Sigmoid colon (tissue), 4 donors: ENCODE data around the gene FBXO44.

Source experiments
- CTCF ChIP-seq, 4 experiments: fragments of 450-650 bp in 3 of 4; fragments of 200-600 bp in 1 of 4; IDR thresholded peaks; one replicate each; pipeline ENCODE4 v1.5.1; 2016 to 2019; ENCODE audit warnings: antibody characterized with exemption in 4 of 4, mild to moderate bottlenecking in 3 of 4, moderate library complexity in 2 of 4
- EP300 ChIP-seq, 4 donors: sonication (generic); formaldehyde crosslinking; IDR thresholded peaks; one replicate each; pipeline ENCODE4 v1.6.1; 2017; ENCODE audit warnings: antibody characterized with exemption in 4 of 4
- POLR2A ChIP-seq, 2 donors: fragments of 450-650 bp; IDR thresholded peaks; one replicate each; pipeline ENCODE4 v1.6.1; 2016; ENCODE audit warnings: antibody characterized with exemption in 2 of 2, mild to moderate bottlenecking in 2 of 2, moderate library complexity in 2 of 2
- POLR2AphosphoS5 ChIP-seq, 4 donors: sonication (generic); formaldehyde crosslinking; IDR thresholded peaks; one replicate each; pipeline ENCODE4 v1.6.1; 2017; ENCODE audit warnings: antibody characterized with exemption in 4 of 4

DNA sequence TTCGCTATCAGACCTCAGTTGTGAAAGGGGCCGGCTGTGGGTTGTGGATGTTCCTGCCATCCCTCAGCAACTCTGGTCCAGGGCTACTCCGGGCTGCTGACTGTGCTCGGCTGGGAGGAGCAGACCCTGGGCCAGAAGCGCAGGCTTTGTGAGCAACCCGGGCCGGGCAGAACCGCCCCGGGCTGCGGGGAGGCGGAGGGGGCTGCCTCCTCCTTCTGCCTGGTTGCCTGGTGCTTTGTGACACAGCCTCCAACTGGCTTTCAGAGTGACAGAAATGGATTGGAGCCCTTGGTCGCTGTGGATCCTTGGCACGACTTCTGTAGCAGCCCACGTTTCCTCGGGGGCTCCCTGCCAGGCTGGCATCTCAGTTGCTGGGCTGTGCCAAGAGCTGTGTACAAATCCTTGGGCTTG is 46.9 kb downstream of the FBXO44 start:
- TF ChIP-seq CTCF (IDR thresholded peaks at IDR 0.05), result no peak
- TF ChIP-seq POLR2A (IDR thresholded peaks at IDR 0.05), result no peak
- no peak for TF ChIP-seq POLR2AphosphoS5 (IDR thresholded peaks at IDR 0.05)
- no peak for TF ChIP-seq EP300 (IDR thresholded peaks at IDR 0.05)
